Psoas muscle (tissue), 8 donors: ENCODE results near the gene CLIC5. TPM values are rescaled to one million over a fixed set of nuclear protein-coding genes. Genes with fewer than 3 reads are reported as not detected.

Experiments
- ATAC-seq, 4 donors: fragments of 200-7000 bp; cut with Tn5 transposase; one replicate each; pipeline ENCODE4 v1.9.1; 2020; ENCODE audit warnings: moderate library complexity in 3 of 4, mild to moderate bottlenecking in 2 of 4
- DNase-seq, 2 donors: peaks; one replicate each; pipeline ENCODE4 v3.0.0-alpha.2; 2020
- H3K27ac ChIP-seq: fragments of 200-600 bp; one replicate; pipeline ENCODE4 v1.8.0; 2022
- H3K27me3 ChIP-seq, 3 donors: fragments of 200-600 bp in 1 of 3; one replicate each; pipeline versions ENCODE4 v1.6.1 to v1.8.0; 2013 to 2022; ENCODE audit warnings: low read length in 2 of 3, mild to moderate bottlenecking in 2 of 3, moderate library complexity in 1 of 3; ENCODE audit not compliant: insufficient read depth in 3 of 3
- H3K36me3 ChIP-seq, 2 donors: fragments of 200-600 bp in 1 of 2; one replicate each; pipeline versions ENCODE4 v1.6.1 to v1.8.0; 2013 to 2022; ENCODE audit warnings: low read depth in 1 of 2, mild to moderate bottlenecking in 1 of 2, moderate library complexity in 1 of 2; ENCODE audit not compliant: insufficient read depth in 1 of 2
- H3K4me1 ChIP-seq: fragments of 200-600 bp; one replicate; pipeline ENCODE4 v1.8.0; 2022
- H3K4me3 ChIP-seq: fragments of 200-600 bp; one replicate; pipeline ENCODE4 v1.8.0; 2022; ENCODE audit warnings: mild to moderate bottlenecking
- H3K9me3 ChIP-seq: fragments of 200-600 bp; one replicate; pipeline ENCODE4 v1.8.0; 2022
- WGBS, 3 donors: extraction: QIAGEN DNeasy Blood & Tissue Kit; methylation state at CpG; one replicate each; pipeline versions ENCODE4 v1.1.6 to v1.1.7; 2013; 5-methylcytosine and 5-hydroxymethylcytosine counted together
- intact Hi-C, 2 donors: fragments of 100-400 bp; cut with DNase I; formaldehyde crosslinking; loops; one replicate each; pipeline versions ENCODE4 v1.11.0 to v1.14.2; 2022
- polyA plus RNA-seq, 3 donors: library from polyadenylated mRNA; stranded (reverse); fragments of 200-250 nt; gene quantifications; one replicate each; pipeline ENCODE4 v1.2.3, GENCODE V29; 2013
- total RNA-seq, 4 donors: library from RNA; stranded (reverse); fragmentation: NEBNext Ultra II Directional in 2 of 4; extraction: Animal tissue kit (Norgen Biotek cat#: 25700) in 2 of 4; gene quantifications; one replicate each; pipeline versions ENCODE4 v1.2.1 to v1.2.4, GENCODE V29; 2021 to 2023
- TF ChIP-seq, protein P1 (sequence below): fragments of 200-600 bp; IDR thresholded peaks from one replicate; pipeline ENCODE4 v1.8.0; 2022; ENCODE audit warnings: antibody characterized with exemption
- donor health status: healthy with polysubstance abuse.
- donor health status: DM: no; HTN: no; CAD: no; lungs with moderate emphysema.
- donor health status: Bipolar disorder and iron deficiency.
- donor health status: healthy.
- donor health status: DM: yes; HTN: yes; CAD: no.
- donor health status: DM: no; HTN: no; CAD: no.
- donor health status: DM: no; HTN: no; CAD: no.
- donor health status: DM: yes; HTN: yes; CAD: no.

Gene CLIC5
- total and polyA plus RNA-seq, 7 donors = 30.2 to 285 (median 166) TPM

DNA sequence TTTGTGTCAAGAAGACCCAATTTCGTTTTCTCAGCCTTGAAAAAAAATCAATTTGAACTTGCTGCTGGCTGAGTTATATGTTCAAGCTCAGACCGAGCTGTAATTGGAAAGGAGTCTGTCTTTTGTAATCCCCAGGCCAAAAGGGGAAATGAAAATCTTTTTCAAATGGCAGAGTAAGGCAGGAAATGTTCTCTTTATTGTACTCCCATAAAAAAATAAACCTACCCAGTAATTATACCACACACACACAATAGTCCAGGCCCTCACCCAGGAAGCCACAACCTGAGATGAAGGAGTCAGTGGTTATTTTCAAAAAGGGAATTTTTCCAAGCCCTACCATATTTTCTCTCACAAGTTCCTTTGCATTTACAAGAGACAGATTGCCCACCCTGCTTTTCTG lies 45.3 kb downstream of the CLIC5 start:
- H3K27me3 ChIP-seq = no peaks in the 10 kb centered on the region
- TF ChIP-seq, protein P1, sequence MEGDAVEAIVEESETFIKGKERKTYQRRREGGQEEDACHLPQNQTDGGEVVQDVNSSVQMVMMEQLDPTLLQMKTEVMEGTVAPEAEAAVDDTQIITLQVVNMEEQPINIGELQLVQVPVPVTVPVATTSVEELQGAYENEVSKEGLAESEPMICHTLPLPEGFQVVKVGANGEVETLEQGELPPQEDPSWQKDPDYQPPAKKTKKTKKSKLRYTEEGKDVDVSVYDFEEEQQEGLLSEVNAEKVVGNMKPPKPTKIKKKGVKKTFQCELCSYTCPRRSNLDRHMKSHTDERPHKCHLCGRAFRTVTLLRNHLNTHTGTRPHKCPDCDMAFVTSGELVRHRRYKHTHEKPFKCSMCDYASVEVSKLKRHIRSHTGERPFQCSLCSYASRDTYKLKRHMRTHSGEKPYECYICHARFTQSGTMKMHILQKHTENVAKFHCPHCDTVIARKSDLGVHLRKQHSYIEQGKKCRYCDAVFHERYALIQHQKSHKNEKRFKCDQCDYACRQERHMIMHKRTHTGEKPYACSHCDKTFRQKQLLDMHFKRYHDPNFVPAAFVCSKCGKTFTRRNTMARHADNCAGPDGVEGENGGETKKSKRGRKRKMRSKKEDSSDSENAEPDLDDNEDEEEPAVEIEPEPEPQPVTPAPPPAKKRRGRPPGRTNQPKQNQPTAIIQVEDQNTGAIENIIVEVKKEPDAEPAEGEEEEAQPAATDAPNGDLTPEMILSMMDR = no peak
- peaks cover 75% of the 10 kb centered on the region for H3K4me1 ChIP-seq
- 14 to 32% (median 15%) methylated on average over 2 of the region's 2 CpGs for WGBS, 3 donors
- DNase-seq (no peak), ATAC-seq (no peak)
- no peaks in the 10 kb centered on the region for H3K36me3 ChIP-seq
- no peak overlapping the region for H3K4me3 ChIP-seq
- intact Hi-C loops = no loop called here
- peaks cover under 1% of the 10 kb centered on the region for H3K9me3 ChIP-seq
- H3K27ac ChIP-seq = peak overlapping the region; percentile 57

DNA sequence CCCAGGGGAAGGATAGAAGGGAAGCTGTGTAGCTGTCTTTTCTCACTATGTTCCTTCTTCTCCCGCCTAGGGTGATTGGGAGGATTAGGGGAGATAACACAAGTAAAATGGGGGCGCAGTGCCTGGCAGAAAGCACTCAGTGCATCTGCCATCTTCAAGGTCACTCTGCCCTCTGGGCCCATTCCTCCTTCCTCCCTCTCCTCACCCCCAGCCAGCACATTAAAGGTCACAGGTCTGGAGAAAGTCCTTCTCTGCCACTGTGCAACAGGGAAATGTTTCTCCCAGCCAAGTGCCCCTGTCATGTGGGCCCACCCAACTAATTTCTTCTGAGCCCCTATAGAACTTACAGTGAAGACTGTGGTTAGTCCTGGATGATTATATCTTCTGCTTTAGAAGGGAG lies 45.8 kb downstream of the CLIC5 start:
- H3K27ac ChIP-seq = peak overlapping the region; percentile 57
- no peaks in the 10 kb centered on the region for H3K9me3 ChIP-seq
- WGBS, 3 donors = 75 to 88% (median 83%) methylated on average over 2 of the region's 2 CpGs
- peaks cover 75% of the 10 kb centered on the region for H3K4me1 ChIP-seq
- no peaks in the 10 kb centered on the region for H3K36me3 ChIP-seq
- H3K27me3 ChIP-seq = no peaks in the 10 kb centered on the region
- ATAC-seq = no peak
- DNase-seq = no peak
- intact Hi-C loops = no loop called here
- H3K4me3 ChIP-seq = no peak overlapping the region
- TF ChIP-seq, protein P1 = no peak

DNA sequence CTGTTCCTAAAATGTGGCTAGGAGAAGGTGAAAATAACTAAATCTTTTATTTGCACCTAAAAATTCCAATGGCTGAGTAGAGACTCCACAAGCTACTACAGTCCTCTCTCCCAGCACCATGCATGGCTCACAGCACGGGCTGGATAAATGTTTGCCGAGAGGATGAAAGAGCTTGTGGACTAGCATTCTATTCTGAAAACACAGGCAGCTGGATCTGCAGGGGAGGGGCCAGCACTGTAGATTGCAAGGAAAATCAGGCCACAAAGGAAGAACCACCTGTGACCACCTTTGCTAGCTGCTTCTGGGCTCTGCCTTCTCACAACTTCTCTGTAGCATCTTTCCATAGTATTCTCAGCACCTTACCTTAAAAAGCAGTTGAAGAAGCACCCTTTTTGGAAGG lies 46.6 kb downstream of the CLIC5 start:
- H3K4me1 ChIP-seq = peaks cover 74% of the 10 kb centered on the region
- no peaks in the 10 kb centered on the region for H3K9me3 ChIP-seq
- H3K4me3 ChIP-seq = no peak overlapping the region
- ATAC-seq (no peak), DNase-seq (no peak)
- no peaks in the 10 kb centered on the region for H3K36me3 ChIP-seq
- intact Hi-C loops = no loop called here
- no peaks in the 10 kb centered on the region for H3K27me3 ChIP-seq
- WGBS, 3 donors = 25 to 68% (median 37%) methylated on average over 2 of the region's 2 CpGs
- H3K27ac ChIP-seq = peak overlapping the region; percentile 57
- TF ChIP-seq, protein P1 = no peak

DNA sequence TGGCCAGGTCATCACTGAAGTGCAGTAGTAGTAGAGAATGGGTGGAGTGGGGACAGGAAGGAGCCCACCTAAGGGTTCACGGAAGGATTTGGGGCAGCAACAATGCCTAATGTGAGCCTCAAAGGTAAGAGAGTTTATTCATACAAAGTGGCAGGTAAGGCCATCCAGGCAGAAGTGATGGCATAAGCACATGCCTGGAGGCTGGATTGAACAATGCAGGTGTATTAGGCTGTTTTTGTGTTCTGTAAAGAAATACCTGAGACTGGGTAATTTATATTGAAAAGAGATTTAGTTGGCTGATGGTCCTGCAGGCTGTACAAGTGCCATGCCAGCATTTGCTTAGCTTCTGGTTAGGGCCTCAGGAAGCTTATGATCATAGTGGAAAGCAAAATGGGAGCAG lies 48.3 kb downstream of the CLIC5 start:
- Histone ChIP-seq H3K9me3 (no peaks in the 10 kb centered on the region), H3K4me3 (no peak overlapping the region), H3K27me3 (no peaks in the 10 kb centered on the region), H3K36me3 (no peaks in the 10 kb centered on the region), H3K4me1 (peaks cover 58% of the 10 kb centered on the region), H3K27ac (peak overlapping the region; percentile 54)
- ATAC-seq (no peak), DNase-seq (no peak)
- 93 to 100% (median 96%) methylated on average over 1 of the region's 1 CpG for WGBS, 3 donors
- TF ChIP-seq, protein P1 = no peak
- intact Hi-C loops = no loop called here

DNA sequence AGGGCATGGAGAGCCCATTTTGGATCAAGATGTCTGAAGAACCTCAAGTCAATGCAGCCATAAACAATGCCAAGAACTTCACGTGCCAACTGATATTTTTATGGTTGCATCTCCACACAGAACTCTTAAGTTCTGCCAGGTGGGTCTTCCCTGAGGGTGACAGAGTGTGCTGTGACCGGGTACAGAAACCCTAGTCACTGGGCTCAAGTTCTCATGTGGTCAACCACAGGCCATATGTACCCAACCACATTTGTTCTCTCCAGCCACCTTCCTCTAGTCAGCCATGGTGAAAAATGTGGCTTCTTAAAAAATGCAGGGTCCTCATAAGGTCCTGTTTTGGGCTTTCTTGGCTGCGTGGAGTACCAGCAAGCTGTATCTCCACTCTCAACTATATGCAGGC lies 48.9 kb downstream of the CLIC5 start:
- H3K36me3 ChIP-seq = no peaks in the 10 kb centered on the region
- H3K27ac ChIP-seq = peak overlapping the region; percentile 54
- TF ChIP-seq, protein P1 = no peak
- WGBS, 3 donors = 56 to 73% (median 69%) methylated on average over 3 of the region's 3 CpGs
- H3K4me1 ChIP-seq = peaks cover 53% of the 10 kb centered on the region
- ATAC-seq (no peak), DNase-seq (no peak)
- H3K27me3 ChIP-seq = no peaks in the 10 kb centered on the region
- H3K9me3 ChIP-seq = no peaks in the 10 kb centered on the region
- intact Hi-C loops = no loop called here
- no peak overlapping the region for H3K4me3 ChIP-seq
